Psoas muscle (tissue), 8 donors: ENCODE measurements around the gene ITIH1. TPM values are rescaled to one million over a fixed set of nuclear protein-coding genes. Genes with fewer than 3 reads are reported as not detected.

Experiments
- ATAC-seq, 4 donors: fragments of 200-7000 bp; cut with Tn5 transposase; one replicate each; pipeline ENCODE4 v1.9.1; 2020; ENCODE audit warnings: moderate library complexity in 3 of 4, mild to moderate bottlenecking in 2 of 4
- DNase-seq, 2 donors: peaks; one replicate each; pipeline ENCODE4 v3.0.0-alpha.2; 2020
- H3K27ac ChIP-seq: fragments of 200-600 bp; one replicate; pipeline ENCODE4 v1.8.0; 2022
- H3K27me3 ChIP-seq, 3 donors: fragments of 200-600 bp in 1 of 3; one replicate each; pipeline versions ENCODE4 v1.6.1 to v1.8.0; 2013 to 2022; ENCODE audit warnings: low read length in 2 of 3, mild to moderate bottlenecking in 2 of 3, moderate library complexity in 1 of 3; ENCODE audit not compliant: insufficient read depth in 3 of 3
- H3K36me3 ChIP-seq, 2 donors: fragments of 200-600 bp in 1 of 2; one replicate each; pipeline versions ENCODE4 v1.6.1 to v1.8.0; 2013 to 2022; ENCODE audit warnings: low read depth in 1 of 2, mild to moderate bottlenecking in 1 of 2, moderate library complexity in 1 of 2; ENCODE audit not compliant: insufficient read depth in 1 of 2
- H3K4me1 ChIP-seq: fragments of 200-600 bp; one replicate; pipeline ENCODE4 v1.8.0; 2022
- H3K4me3 ChIP-seq: fragments of 200-600 bp; one replicate; pipeline ENCODE4 v1.8.0; 2022; ENCODE audit warnings: mild to moderate bottlenecking
- H3K9me3 ChIP-seq: fragments of 200-600 bp; one replicate; pipeline ENCODE4 v1.8.0; 2022
- CTCF ChIP-seq: fragments of 200-600 bp; IDR thresholded peaks from one replicate; pipeline ENCODE4 v1.8.0; 2022; ENCODE audit warnings: antibody characterized with exemption
- WGBS, 3 donors: extraction: QIAGEN DNeasy Blood & Tissue Kit; methylation state at CpG; one replicate each; pipeline versions ENCODE4 v1.1.6 to v1.1.7; 2013; 5-methylcytosine and 5-hydroxymethylcytosine counted together
- intact Hi-C, 2 donors: fragments of 100-400 bp; cut with DNase I; formaldehyde crosslinking; loops; one replicate each; pipeline versions ENCODE4 v1.11.0 to v1.14.2; 2022
- polyA plus RNA-seq, 3 donors: library from polyadenylated mRNA; stranded (reverse); fragments of 200-250 nt; gene quantifications; one replicate each; pipeline ENCODE4 v1.2.3, GENCODE V29; 2013
- total RNA-seq, 4 donors: library from RNA; stranded (reverse); fragmentation: NEBNext Ultra II Directional in 2 of 4; extraction: Animal tissue kit (Norgen Biotek cat#: 25700) in 2 of 4; gene quantifications; one replicate each; pipeline versions ENCODE4 v1.2.1 to v1.2.4, GENCODE V29; 2021 to 2023
- donor health status: healthy with polysubstance abuse.
- donor health status: DM: no; HTN: no; CAD: no; lungs with moderate emphysema.
- donor health status: Bipolar disorder and iron deficiency.
- donor health status: healthy.
- donor health status: DM: yes; HTN: yes; CAD: no.
- donor health status: DM: no; HTN: no; CAD: no.
- donor health status: DM: no; HTN: no; CAD: no.
- donor health status: DM: yes; HTN: yes; CAD: no.

ITIH1 gene
- total and polyA plus RNA-seq, 7 donors: 0.03 TPM; not detected in 6

- DNase-seq (no peak), ATAC-seq (no peak)
- Histone ChIP-seq H3K9me3 (no peaks in the 10 kb centered on the region), H3K27ac (no peak overlapping the region), H3K4me3 (no peak overlapping the region), H3K27me3 (no peaks in the 10 kb centered on the region), H3K36me3 (peaks cover 4 to 86% of the 10 kb centered on the region in 2 donors), H3K4me1 (no peaks in the 10 kb centered on the region)
- intact Hi-C loops: no loop called here
- WGBS, 3 donors: 96 to 100% (median 99%) methylated on average over 3 of the region's 3 CpGs
- no peak for TF ChIP-seq CTCF
Observed at GRCh38 chr3:52752045-52752660, 25.2 kb upstream of the ITIH1 start.

GRCh38 chr3:52754373-52754772 is 23.0 kb upstream of the ITIH1 start:
- no peaks in the 10 kb centered on the region for H3K27me3 ChIP-seq
- H3K9me3 ChIP-seq: no peaks in the 10 kb centered on the region
- ATAC-seq (no peak), DNase-seq (no peak)
- peaks cover 4 to 85% of the 10 kb centered on the region in 2 donors for H3K36me3 ChIP-seq
- intact Hi-C loops: no loop called here
- TF ChIP-seq CTCF: no peak
- 91 to 94% (median 94%) methylated on average over 4 of the region's 4 CpGs for WGBS, 3 donors
- H3K4me3 ChIP-seq: no peak overlapping the region
- H3K27ac ChIP-seq: no peak overlapping the region
- no peaks in the 10 kb centered on the region for H3K4me1 ChIP-seq

GRCh38 chr3:52756141-52756540 is 21.3 kb upstream of the ITIH1 start:
- Histone ChIP-seq H3K36me3 (peaks cover 4 to 85% of the 10 kb centered on the region in 2 donors), H3K27me3 (no peaks in the 10 kb centered on the region), H3K4me1 (no peaks in the 10 kb centered on the region), H3K27ac (no peak overlapping the region), H3K9me3 (no peaks in the 10 kb centered on the region), H3K4me3 (no peak overlapping the region)
- DNase-seq (no peak), ATAC-seq (no peak)
- 95 to 97% (median 96%) methylated on average over 1 of the region's 1 CpG for WGBS, 3 donors
- no peak for TF ChIP-seq CTCF
- intact Hi-C loops: no loop called here

- peaks cover 0 to 99% of the 10 kb centered on the region in 2 donors for H3K36me3 ChIP-seq
- H3K27ac ChIP-seq: peak overlapping the region; percentile 66
- ATAC-seq (peak; percentile 70 to 89 (median 86)), DNase-seq (no peak)
- WGBS, 3 donors: 93 to 95% (median 95%) methylated on average over 2 of the region's 2 CpGs
- intact Hi-C loops: no loop called here
- no peaks in the 10 kb centered on the region for H3K27me3 ChIP-seq
- no peak for TF ChIP-seq CTCF
- no peak overlapping the region for H3K4me3 ChIP-seq
- peaks cover 10% of the 10 kb centered on the region for H3K4me1 ChIP-seq
- H3K9me3 ChIP-seq: no peaks in the 10 kb centered on the region
Observed at GRCh38 chr3:52763466-52763865, 13.9 kb upstream of the ITIH1 start.
